Measurements from ENCODE around the gene PET100. TPM values are rescaled to one million over a fixed set of nuclear protein-coding genes. Genes with fewer than 3 reads are reported as not detected.

Gene PET100
- total RNA-seq, 4 donors from 2014 or later = 5.9 to 59.9 (median 6.5) TPM; not detected in 1

DNA sequence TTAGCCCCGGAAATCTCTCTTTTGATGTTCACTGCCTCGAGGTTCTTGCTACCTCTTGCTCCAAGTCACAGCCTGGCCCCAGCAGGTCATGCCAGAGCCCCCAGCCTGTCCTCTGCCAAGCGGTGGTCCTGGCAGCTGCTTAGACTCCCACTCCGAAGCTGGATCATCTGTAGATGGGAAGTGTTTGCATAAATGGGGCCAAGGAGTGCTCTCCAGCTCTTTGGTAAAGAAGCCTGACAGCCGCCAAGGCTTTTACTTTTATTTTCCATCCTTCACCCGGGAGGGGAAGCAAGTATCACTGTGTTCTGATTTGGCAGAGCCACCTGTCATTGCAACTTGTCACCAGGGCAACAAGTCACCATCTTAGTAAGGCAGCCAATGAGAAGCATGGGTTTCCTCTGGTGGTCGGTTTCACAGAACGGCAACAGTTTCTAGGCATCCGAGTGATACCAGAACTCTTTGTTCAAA is 28.7 kb downstream of the PET100 start:
- intact Hi-C loops (cut with DNase I; ENCODE audit: low total_unique reads) = no loop called here
- DNase-seq = no peak
- H3K4me3 ChIP-seq = no peak overlapping the region
- H3K27me3 ChIP-seq = no peaks in the 10 kb centered on the region
- TF ChIP-seq, protein P1, sequence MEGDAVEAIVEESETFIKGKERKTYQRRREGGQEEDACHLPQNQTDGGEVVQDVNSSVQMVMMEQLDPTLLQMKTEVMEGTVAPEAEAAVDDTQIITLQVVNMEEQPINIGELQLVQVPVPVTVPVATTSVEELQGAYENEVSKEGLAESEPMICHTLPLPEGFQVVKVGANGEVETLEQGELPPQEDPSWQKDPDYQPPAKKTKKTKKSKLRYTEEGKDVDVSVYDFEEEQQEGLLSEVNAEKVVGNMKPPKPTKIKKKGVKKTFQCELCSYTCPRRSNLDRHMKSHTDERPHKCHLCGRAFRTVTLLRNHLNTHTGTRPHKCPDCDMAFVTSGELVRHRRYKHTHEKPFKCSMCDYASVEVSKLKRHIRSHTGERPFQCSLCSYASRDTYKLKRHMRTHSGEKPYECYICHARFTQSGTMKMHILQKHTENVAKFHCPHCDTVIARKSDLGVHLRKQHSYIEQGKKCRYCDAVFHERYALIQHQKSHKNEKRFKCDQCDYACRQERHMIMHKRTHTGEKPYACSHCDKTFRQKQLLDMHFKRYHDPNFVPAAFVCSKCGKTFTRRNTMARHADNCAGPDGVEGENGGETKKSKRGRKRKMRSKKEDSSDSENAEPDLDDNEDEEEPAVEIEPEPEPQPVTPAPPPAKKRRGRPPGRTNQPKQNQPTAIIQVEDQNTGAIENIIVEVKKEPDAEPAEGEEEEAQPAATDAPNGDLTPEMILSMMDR (IDR thresholded peaks at IDR 0.05) = no peak
- no peaks in the 10 kb centered on the region for H3K36me3 ChIP-seq
- no peaks in the 10 kb centered on the region for H3K4me1 ChIP-seq
- no peak overlapping the region for H3K27ac ChIP-seq
- no peaks in the 10 kb centered on the region for H3K9me3 ChIP-seq

- intact Hi-C loops (cut with DNase I; ENCODE audit: low total_unique reads) = no loop called here
- Histone ChIP-seq H3K27me3 (no peaks in the 10 kb centered on the region), H3K36me3 (no peaks in the 10 kb centered on the region), H3K4me1 (no peaks in the 10 kb centered on the region), H3K9me3 (no peaks in the 10 kb centered on the region), H3K4me3 (no peak overlapping the region), H3K27ac (no peak overlapping the region)
- DNase-seq = no peak
- TF ChIP-seq, protein P1 (IDR thresholded peaks at IDR 0.05) = no peak
- TF ChIP-seq POLR2A (IDR thresholded peaks at IDR 0.05) = no peak
Measured at GRCh38 chr19:7661744-7662538, 32.3 kb downstream of the PET100 start.

DNA sequence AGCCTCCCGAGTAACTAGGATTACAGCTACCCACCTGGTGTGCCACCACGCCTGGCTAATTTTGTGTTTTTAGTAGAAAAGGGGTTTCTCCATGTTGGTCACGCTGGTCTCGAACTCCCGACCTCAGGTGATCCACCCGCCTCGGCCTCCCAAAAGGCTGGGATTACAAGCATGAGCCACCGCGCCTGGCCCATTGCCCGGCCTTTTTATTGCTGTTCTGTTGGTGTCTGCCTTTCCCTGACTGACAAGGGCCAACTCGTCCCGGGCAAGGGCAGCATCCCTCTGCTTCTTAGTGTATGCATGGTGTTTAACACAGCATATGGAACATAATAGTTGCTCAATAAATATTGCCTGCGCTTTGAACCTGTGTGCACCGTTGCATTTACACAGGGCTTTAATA is 33.1 kb downstream of the PET100 start:
- H3K27me3 ChIP-seq = no peaks in the 10 kb centered on the region
- intact Hi-C loops (cut with DNase I; ENCODE audit: low total_unique reads) = no loop called here

DNA sequence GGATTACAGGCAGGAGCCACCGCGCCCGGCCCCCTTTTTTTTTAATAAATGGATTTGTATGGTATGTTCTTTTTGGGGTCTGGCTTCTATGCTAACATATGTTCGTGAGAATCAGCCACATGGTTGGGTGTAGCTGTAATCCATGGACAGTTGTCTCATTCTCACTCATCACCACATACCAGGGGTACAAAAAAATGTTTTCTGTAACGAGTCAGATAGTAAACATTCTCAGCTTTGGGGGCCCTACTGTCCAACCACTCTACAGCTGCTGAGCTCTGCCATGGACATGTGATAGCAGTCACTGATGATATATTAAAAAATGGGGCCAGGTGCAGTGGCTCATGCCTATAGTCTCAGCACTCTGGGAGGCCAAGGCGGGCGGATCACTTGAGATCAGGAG is 34.1 kb downstream of the PET100 start:
- no peaks in the 10 kb centered on the region for H3K36me3 ChIP-seq
- TF ChIP-seq POLR2A (IDR thresholded peaks at IDR 0.05) = no peak
- TF ChIP-seq, protein P1 (IDR thresholded peaks at IDR 0.05) = no peak
- H3K9me3 ChIP-seq = no peaks in the 10 kb centered on the region
- H3K27me3 ChIP-seq = no peaks in the 10 kb centered on the region
- H3K27ac ChIP-seq = no peak overlapping the region
- H3K4me3 ChIP-seq = no peak overlapping the region
- no peak for DNase-seq
- intact Hi-C loops (cut with DNase I; ENCODE audit: low total_unique reads) = no loop called here
- no peaks in the 10 kb centered on the region for H3K4me1 ChIP-seq

More for the DNA sequence above, 33.1 kb downstream of the PET100 start:
- Histone ChIP-seq H3K4me1 (no peaks in the 10 kb centered on the region), H3K36me3 (no peaks in the 10 kb centered on the region), H3K27ac (no peak overlapping the region), H3K9me3 (no peaks in the 10 kb centered on the region), H3K4me3 (no peak overlapping the region)
- TF ChIP-seq, protein P1 (IDR thresholded peaks at IDR 0.05) = no peak
- no peak for TF ChIP-seq POLR2A (IDR thresholded peaks at IDR 0.05)
- DNase-seq = no peak

DNA sequence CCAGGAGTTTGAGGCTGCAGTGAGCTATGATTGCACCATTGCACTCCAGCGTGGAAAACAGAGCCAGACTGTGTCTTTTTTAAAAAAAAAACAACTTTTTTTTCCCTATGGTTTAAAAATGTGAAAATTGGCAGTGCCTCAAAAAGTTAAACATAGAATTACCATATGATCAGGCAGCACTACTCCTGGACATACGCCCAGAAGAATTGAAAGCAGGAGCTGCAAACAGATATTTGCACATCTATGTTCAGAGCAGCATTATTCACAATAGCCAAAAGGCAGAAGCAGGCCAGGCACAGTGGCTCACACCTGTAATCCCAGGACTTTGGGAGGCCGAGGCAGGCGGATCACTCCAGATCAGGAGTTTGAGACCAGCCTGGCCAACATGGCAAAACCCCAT is 35.5 kb downstream of the PET100 start:
- no peaks in the 10 kb centered on the region for H3K27me3 ChIP-seq

More for the DNA sequence above, 35.5 kb downstream of the PET100 start:
- Histone ChIP-seq H3K4me3 (no peak overlapping the region), H3K9me3 (no peaks in the 10 kb centered on the region), H3K4me1 (no peaks in the 10 kb centered on the region), H3K36me3 (no peaks in the 10 kb centered on the region), H3K27ac (no peak overlapping the region)
- TF ChIP-seq POLR2A (IDR thresholded peaks at IDR 0.05) = no peak
- TF ChIP-seq, protein P1 (IDR thresholded peaks at IDR 0.05) = no peak
- intact Hi-C loops (cut with DNase I; ENCODE audit: low total_unique reads) = no loop called here
- DNase-seq = no peak

Data from uterus (tissue), 4 donors.